Prostate gland (tissue), 2 donors: ENCODE results near the gene DCHS2. TPM values are rescaled to one million over a fixed set of nuclear protein-coding genes. Genes with fewer than 3 reads are reported as not detected.
"Not testable (repeated sequence)": the region's sequence is repeated elsewhere in the genome, so short reads cannot be mapped to it uniquely, and the experiment has no call there.

ENCODE experiments used
- DNase-seq: peaks from one replicate; pipeline ENCODE4 v3.0.0-alpha.2; 2019; ENCODE audit warnings: low spot score
- H3K27ac ChIP-seq, 2 donors: fragments of 200-600 bp; sonication (generic); 2 replicates each; pipeline ENCODE4 v1.5.1; 2017 to 2019
- H3K27me3 ChIP-seq: fragments of 200-600 bp; sonication (generic); replicated peaks from 2 replicates; pipeline ENCODE4 v1.5.1; 2019; ENCODE audit not compliant: insufficient read depth
- H3K36me3 ChIP-seq, 2 donors: fragments of 200-600 bp; sonication (generic); 1 replicate in 1 of 2; 2 replicates in 1 of 2; pipeline versions ENCODE4 v1.5.1 to v1.8.1; 2017 to 2019
- H3K4me1 ChIP-seq: fragments of 200-600 bp; sonication (generic); replicated peaks from 2 replicates; pipeline ENCODE4 v1.5.1; 2019
- H3K4me3 ChIP-seq, 2 donors: fragments of 200-600 bp; sonication (generic); 2 replicates each; pipeline ENCODE4 v1.5.1; 2017 to 2019
- H3K9me3 ChIP-seq: fragments of 200-600 bp; sonication (generic); 2 replicates; pipeline ENCODE4 v1.5.1; 2017
- POLR2A ChIP-seq: fragments of 450-650 bp; IDR thresholded peaks from one replicate; pipeline ENCODE4 v1.6.1; 2016; ENCODE audit warnings: antibody characterized with exemption, mild to moderate bottlenecking
- POLR2AphosphoS5 ChIP-seq: sonication (generic); formaldehyde crosslinking; IDR thresholded peaks from one replicate; pipeline ENCODE4 v1.6.1; 2017; ENCODE audit warnings: antibody characterized with exemption
- WGBS: methylation state at CpG from one replicate; pipeline ENCODE4 v1.1.5; 2018; 5-methylcytosine and 5-hydroxymethylcytosine counted together
- intact Hi-C: fragments of 100-400 bp; cut with DNase I; formaldehyde crosslinking; loops from one replicate; pipeline ENCODE4 v1.14.2; 2022
- total RNA-seq, 2 donors: library from RNA; depleted of rRNA; stranded (reverse); fragments of >200 nt; gene quantifications; one replicate each; pipeline ENCODE4 v1.1.0, GENCODE V29; 2016
- TF ChIP-seq, protein P1 (sequence below), 4 experiments: fragments of 200-600 bp in 2 of 4; fragments of 450-650 bp in 2 of 4; sonication (generic) in 2 of 4; IDR thresholded peaks; 1 replicate in 3 of 4; 2 replicates in 1 of 4; pipeline ENCODE4 v1.5.1; 2016 to 2019; ENCODE audit warnings: antibody characterized with exemption in 4 of 4, mild to moderate bottlenecking in 2 of 4, moderate library complexity in 2 of 4

The DCHS2 gene
- total RNA-seq, 2 donors from 2014 or later, result 1.8 to 2.2 TPM

DNA sequence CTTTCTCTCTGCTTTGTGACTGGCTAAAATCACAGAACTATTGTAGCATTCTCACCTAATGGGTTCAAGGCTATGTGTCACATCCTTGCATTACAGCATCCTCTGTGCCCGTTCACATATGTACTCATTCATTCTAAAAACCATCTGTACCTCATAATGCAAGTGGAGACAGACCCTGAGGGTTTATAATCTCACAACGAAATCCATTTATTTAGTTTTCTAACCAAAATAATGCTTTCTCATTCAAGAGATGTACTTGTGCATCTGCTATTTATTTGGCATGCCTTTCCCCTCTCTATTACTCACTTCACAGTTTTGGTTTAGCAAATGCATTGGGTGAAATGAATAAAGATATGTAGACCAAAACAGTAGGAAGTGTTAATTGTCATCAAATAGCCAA lies 261.5 kb downstream of the DCHS2 start:
- Histone ChIP-seq H3K4me3 (no peak overlapping the region), H3K36me3 (no peaks in the 10 kb centered on the region), H3K27me3 (no peaks in the 10 kb centered on the region), H3K9me3 (no peaks in the 10 kb centered on the region), H3K4me1 (no peaks in the 10 kb centered on the region), H3K27ac (no peak overlapping the region)
- no peak for DNase-seq
- TF ChIP-seq POLR2A, result no peak
- TF ChIP-seq, protein P1, sequence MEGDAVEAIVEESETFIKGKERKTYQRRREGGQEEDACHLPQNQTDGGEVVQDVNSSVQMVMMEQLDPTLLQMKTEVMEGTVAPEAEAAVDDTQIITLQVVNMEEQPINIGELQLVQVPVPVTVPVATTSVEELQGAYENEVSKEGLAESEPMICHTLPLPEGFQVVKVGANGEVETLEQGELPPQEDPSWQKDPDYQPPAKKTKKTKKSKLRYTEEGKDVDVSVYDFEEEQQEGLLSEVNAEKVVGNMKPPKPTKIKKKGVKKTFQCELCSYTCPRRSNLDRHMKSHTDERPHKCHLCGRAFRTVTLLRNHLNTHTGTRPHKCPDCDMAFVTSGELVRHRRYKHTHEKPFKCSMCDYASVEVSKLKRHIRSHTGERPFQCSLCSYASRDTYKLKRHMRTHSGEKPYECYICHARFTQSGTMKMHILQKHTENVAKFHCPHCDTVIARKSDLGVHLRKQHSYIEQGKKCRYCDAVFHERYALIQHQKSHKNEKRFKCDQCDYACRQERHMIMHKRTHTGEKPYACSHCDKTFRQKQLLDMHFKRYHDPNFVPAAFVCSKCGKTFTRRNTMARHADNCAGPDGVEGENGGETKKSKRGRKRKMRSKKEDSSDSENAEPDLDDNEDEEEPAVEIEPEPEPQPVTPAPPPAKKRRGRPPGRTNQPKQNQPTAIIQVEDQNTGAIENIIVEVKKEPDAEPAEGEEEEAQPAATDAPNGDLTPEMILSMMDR (IDR thresholded peaks at IDR 0.05), result no peak
- no peak for TF ChIP-seq POLR2AphosphoS5
- 65% methylated on average over 2 of the region's 2 CpGs for WGBS
- intact Hi-C loops, result no loop called here

DNA sequence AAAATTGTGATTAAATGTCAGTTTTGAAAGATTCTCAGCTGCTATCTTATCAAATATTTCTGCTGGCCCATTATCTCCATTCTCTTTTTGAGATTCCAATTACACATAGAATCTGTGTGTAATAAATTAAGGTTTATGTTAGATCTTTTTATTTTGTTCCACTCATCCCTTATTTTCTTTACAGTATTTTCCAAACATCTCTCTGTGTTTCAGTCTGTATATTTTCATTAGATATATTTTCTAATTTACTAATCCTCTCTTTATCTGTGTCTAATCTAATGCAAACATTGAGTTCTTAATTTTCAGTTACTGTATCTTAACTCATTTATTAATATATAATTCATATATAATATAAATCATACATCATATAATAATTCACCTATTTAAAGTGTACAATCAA lies 268.7 kb downstream of the DCHS2 start:
- Histone ChIP-seq H3K4me1 (no peaks in the 10 kb centered on the region), H3K27me3 (no peaks in the 10 kb centered on the region), H3K36me3 (no peaks in the 10 kb centered on the region), H3K4me3 (no peak overlapping the region), H3K9me3 (no peaks in the 10 kb centered on the region), H3K27ac (no peak overlapping the region)
- no peak for DNase-seq
- TF ChIP-seq, protein P1 (IDR thresholded peaks at IDR 0.05), result no peak
- TF ChIP-seq POLR2A (no peak), POLR2AphosphoS5 (no peak)
- intact Hi-C loops, result no loop called here

DNA sequence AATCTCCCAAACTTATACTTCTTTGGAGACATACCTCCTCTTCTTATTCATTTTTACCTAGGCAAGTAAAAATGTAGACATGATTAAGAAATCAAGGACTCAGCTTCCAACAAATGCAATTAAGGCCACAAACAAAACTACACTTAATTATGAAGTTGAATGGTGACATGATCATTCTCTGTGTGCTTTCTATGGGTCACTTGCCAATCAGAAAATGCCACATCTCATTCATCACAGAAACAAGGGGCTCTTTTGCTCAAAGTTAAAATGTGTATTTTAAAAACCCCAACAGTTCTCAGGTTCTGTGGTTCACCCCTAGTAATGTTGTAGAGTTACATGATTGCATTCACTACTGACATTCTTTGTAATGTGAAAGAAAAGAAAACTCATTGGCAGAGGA lies 273.5 kb downstream of the DCHS2 start:
- TF ChIP-seq POLR2A, result no peak
- TF ChIP-seq, protein P1 (IDR thresholded peaks at IDR 0.05), result no peak
- TF ChIP-seq POLR2AphosphoS5, result no peak
- Histone ChIP-seq H3K36me3 (no peaks in the 10 kb centered on the region), H3K27me3 (no peaks in the 10 kb centered on the region), H3K4me3 (no peak overlapping the region), H3K4me1 (no peaks in the 10 kb centered on the region), H3K9me3 (no peaks in the 10 kb centered on the region), H3K27ac (no peak overlapping the region)
- DNase-seq, result no peak
- intact Hi-C loops, result no loop called here

DNA sequence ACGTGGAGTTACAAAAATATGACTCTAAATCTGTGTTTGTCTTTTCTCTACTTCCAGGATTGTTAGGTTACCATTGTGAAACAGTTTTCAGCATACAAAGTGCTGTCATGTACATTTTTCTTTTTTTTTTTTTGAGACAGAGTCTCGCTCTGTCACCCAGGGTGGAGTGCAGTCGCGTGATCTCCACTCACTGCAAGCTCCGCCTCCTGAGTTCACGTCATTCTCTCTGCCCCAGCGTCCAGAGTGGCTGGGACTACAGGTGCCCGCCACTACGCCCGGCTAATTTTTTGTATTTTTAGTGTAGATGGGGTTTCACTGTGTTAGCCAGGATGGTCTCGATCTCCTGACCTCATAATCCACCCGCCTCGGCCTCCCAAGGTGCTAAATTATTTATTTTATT lies 274.2 kb downstream of the DCHS2 start:
- H3K27ac ChIP-seq, H3K9me3 ChIP-seq, intact Hi-C loops, H3K36me3 ChIP-seq, H3K4me3 ChIP-seq, H3K27me3 ChIP-seq, H3K4me1 ChIP-seq, DNase-seq: not testable (repeated sequence)
- 89% methylated on average over 13 of the region's 13 CpGs for WGBS

DNA sequence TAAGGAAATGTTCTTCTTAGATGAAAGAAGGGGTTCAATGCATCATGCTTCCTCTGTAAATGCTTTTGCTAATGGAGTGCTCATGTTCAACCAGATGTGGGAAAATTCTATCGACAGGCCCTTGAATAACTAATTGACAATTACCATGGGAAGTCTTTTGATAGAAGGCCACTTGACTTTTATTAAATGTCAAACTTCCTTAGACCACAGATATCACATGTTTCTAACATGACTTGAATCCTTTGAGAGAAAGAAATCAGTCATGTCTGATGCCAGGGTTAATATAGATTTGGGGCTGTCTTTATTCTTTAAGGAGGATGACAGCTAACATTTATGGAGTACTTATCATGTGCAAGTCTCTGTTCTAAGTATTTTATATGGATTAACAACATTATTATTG lies 280.1 kb downstream of the DCHS2 start:
- no peak for DNase-seq
- H3K9me3 ChIP-seq, result no peaks in the 10 kb centered on the region
- intact Hi-C loops, result no loop called here
- H3K36me3 ChIP-seq, result no peaks in the 10 kb centered on the region
- no peaks in the 10 kb centered on the region for H3K4me1 ChIP-seq
- WGBS, result 97% methylated on average over 1 of the region's 1 CpG
- H3K27ac ChIP-seq, result no peak overlapping the region
- H3K4me3 ChIP-seq, result no peak overlapping the region
- no peaks in the 10 kb centered on the region for H3K27me3 ChIP-seq
- TF ChIP-seq, protein P1 (IDR thresholded peaks at IDR 0.05), result no peak
- no peak for TF ChIP-seq POLR2AphosphoS5
- TF ChIP-seq POLR2A, result no peak
